NCI-H345 treated with DMSO at 0.1 percent for 48 hours (cell line): ENCODE data around the gene HES4.
"Not testable (repeated sequence)": the region's sequence is repeated elsewhere in the genome, so short reads cannot be mapped to it uniquely, and the experiment has no call there.

Source experiments
- DNase-seq: peaks from one replicate; lab custom pipeline; 2025; ENCODE audit not compliant: unreplicated experiment; lab: John Stamatoyannopoulos, UW

Gene HES4

GRCh38 chr1:981491-981954 lies 18.4 kb downstream of the HES4 start:
- DNase-seq = no peak

GRCh38 chr1:980602-981395 lies 19.1 kb downstream of the HES4 start:
- DNase-seq = no peak

GRCh38 chr1:980137-980571 lies 19.7 kb downstream of the HES4 start:
- no peak for DNase-seq

- no peak for DNase-seq
Observed at GRCh38 chr1:979744-980072, 20.2 kb downstream of the HES4 start.

GRCh38 chr1:978835-979743 lies 20.8 kb downstream of the HES4 start:
- DNase-seq = no peak

- DNase-seq = no peak
Observed at GRCh38 chr1:978069-978834, 21.6 kb downstream of the HES4 start.

- not testable (repeated sequence) for DNase-seq
Observed at GRCh38 chr1:976791-977190, 23.1 kb downstream of the HES4 start.

- peak; percentile 60 for DNase-seq
Observed at GRCh38 chr1:975896-976683, 23.8 kb downstream of the HES4 start.

- DNase-seq = no peak
Observed at GRCh38 chr1:975365-975764, 24.5 kb downstream of the HES4 start.

- no peak for DNase-seq
Observed at GRCh38 chr1:974687-975328, 25.1 kb downstream of the HES4 start.

GRCh38 chr1:974293-974640 lies 25.6 kb downstream of the HES4 start:
- no peak for DNase-seq

- no peak for DNase-seq
Observed at GRCh38 chr1:973459-974292, 26.2 kb downstream of the HES4 start.

- DNase-seq = no peak
Observed at GRCh38 chr1:972726-973458, 27.0 kb downstream of the HES4 start.

GRCh38 chr1:971751-972506 lies 28.0 kb downstream of the HES4 start:
- DNase-seq = no peak

GRCh38 chr1:970973-971730 lies 28.7 kb downstream of the HES4 start:
- no peak for DNase-seq

- DNase-seq = no peak
Observed at GRCh38 chr1:970242-970972, 29.5 kb downstream of the HES4 start.
